ENCODE data around the gene C11orf58.

Gene C11orf58

GRCh38 chr11:16769386-16769785 is 30.9 kb downstream of the C11orf58 start:
- DNase-seq (ENCODE audit: low read depth), result no peak

GRCh38 chr11:16770016-16770415 is 31.6 kb downstream of the C11orf58 start:
- DNase-seq (ENCODE audit: low read depth), result no peak

- DNase-seq (ENCODE audit: low read depth), result no peak
These were observed 33.1 kb downstream of the C11orf58 start for GRCh38 chr11:16771350-16772140.

GRCh38 chr11:16772141-16772512 is 33.7 kb downstream of the C11orf58 start:
- no peak for DNase-seq (ENCODE audit: low read depth)

GRCh38 chr11:16773981-16774935 is 35.8 kb downstream of the C11orf58 start:
- no peak for DNase-seq (ENCODE audit: low read depth)

- no peak for DNase-seq (ENCODE audit: low read depth)
These were observed 36.6 kb downstream of the C11orf58 start for GRCh38 chr11:16774936-16775613.

- DNase-seq (ENCODE audit: low read depth), result no peak
These were observed 37.3 kb downstream of the C11orf58 start for GRCh38 chr11:16775614-16776283.

- no peak for DNase-seq (ENCODE audit: low read depth)
These were observed 38.5 kb downstream of the C11orf58 start for GRCh38 chr11:16776711-16777612.

GRCh38 chr11:16777613-16777975 is 39.1 kb downstream of the C11orf58 start:
- no peak for DNase-seq (ENCODE audit: low read depth)

GRCh38 chr11:16778286-16778685 is 39.8 kb downstream of the C11orf58 start:
- DNase-seq (ENCODE audit: low read depth), result no peak

- no peak for DNase-seq (ENCODE audit: low read depth)
These were observed 40.4 kb downstream of the C11orf58 start for GRCh38 chr11:16778876-16779275.

- no peak for DNase-seq (ENCODE audit: low read depth)
These were observed 41.0 kb downstream of the C11orf58 start for GRCh38 chr11:16779436-16779835.

- no peak for DNase-seq (ENCODE audit: low read depth)
These were observed 41.7 kb downstream of the C11orf58 start for GRCh38 chr11:16780146-16780545.

GRCh38 chr11:16780698-16781550 is 42.5 kb downstream of the C11orf58 start:
- DNase-seq (ENCODE audit: low read depth), result no peak

GRCh38 chr11:16781936-16782919 is 43.8 kb downstream of the C11orf58 start:
- DNase-seq (ENCODE audit: low read depth), result no peak

- DNase-seq (ENCODE audit: low read depth), result no peak
These were observed 44.9 kb downstream of the C11orf58 start for GRCh38 chr11:16783321-16783801.

- DNase-seq (ENCODE audit: low read depth), result no peak
These were observed 45.6 kb downstream of the C11orf58 start for GRCh38 chr11:16784097-16784496.

GRCh38 chr11:16784666-16785065 is 46.2 kb downstream of the C11orf58 start:
- DNase-seq (ENCODE audit: low read depth), result no peak
